ENCODE measurements around the gene SDR42E2.
"Not testable (repeated sequence)": the region's sequence is repeated elsewhere in the genome, so short reads cannot be mapped to it uniquely, and the experiment has no call there.

Gene SDR42E2

GRCh38 chr16:22161999-22162655 is at the start of gene SDR42E2:
TSS of gene SDR42E2 (plus strand) at chr16:22162506. CDS start at chr16:22165583, 3,077 bp downstream.
- DNase-seq: peak; percentile 55

GRCh38 chr16:22116095-22116700 is 46.1 kb upstream of the SDR42E2 start:
- DNase-seq: no peak

GRCh38 chr16:22117609-22118008 is 44.7 kb upstream of the SDR42E2 start:
- DNase-seq: no peak

GRCh38 chr16:22120440-22120839 is 41.9 kb upstream of the SDR42E2 start:
- no peak for DNase-seq

- no peak for DNase-seq
Measured at GRCh38 chr16:22122239-22122638, 40.1 kb upstream of the SDR42E2 start.

- no peak for DNase-seq
Measured at GRCh38 chr16:22123146-22123545, 39.2 kb upstream of the SDR42E2 start.

- no peak for DNase-seq
Measured at GRCh38 chr16:22123759-22124490, 38.4 kb upstream of the SDR42E2 start.

- no peak for DNase-seq
Measured at GRCh38 chr16:22124583-22125284, 37.6 kb upstream of the SDR42E2 start.

GRCh38 chr16:22126037-22126558 is 36.2 kb upstream of the SDR42E2 start:
- DNase-seq: no peak

- not testable (repeated sequence) for DNase-seq
Measured at GRCh38 chr16:22128537-22128936, 33.8 kb upstream of the SDR42E2 start.

- no peak for DNase-seq
Measured at GRCh38 chr16:22130528-22130927, 31.8 kb upstream of the SDR42E2 start.

GRCh38 chr16:22132801-22133200 is 29.5 kb upstream of the SDR42E2 start:
- no peak for DNase-seq

- DNase-seq: no peak
Measured at GRCh38 chr16:22138482-22138881, 23.8 kb upstream of the SDR42E2 start.

GRCh38 chr16:22139008-22139407 is 23.3 kb upstream of the SDR42E2 start:
- DNase-seq: no peak

GRCh38 chr16:22139732-22140131 is 22.6 kb upstream of the SDR42E2 start:
- DNase-seq: no peak

- no peak for DNase-seq
Measured at GRCh38 chr16:22141767-22142166, 20.5 kb upstream of the SDR42E2 start.

GRCh38 chr16:22144520-22144919 is 17.8 kb upstream of the SDR42E2 start:
- no peak for DNase-seq

- DNase-seq: no peak
Measured at GRCh38 chr16:22147853-22148252, 14.5 kb upstream of the SDR42E2 start.

- DNase-seq: no peak
Measured at GRCh38 chr16:22151246-22151998, 10.9 kb upstream of the SDR42E2 start.

GRCh38 chr16:22152316-22152715 is 10.0 kb upstream of the SDR42E2 start:
- no peak for DNase-seq

GRCh38 chr16:22153078-22153477 is 9.2 kb upstream of the SDR42E2 start:
- not testable (repeated sequence) for DNase-seq

- no peak for DNase-seq
Measured at GRCh38 chr16:22161401-22161800, 905 bp upstream of the SDR42E2 start.

- DNase-seq: no peak
Measured at GRCh38 chr16:22162656-22163009, 327 bp downstream of the SDR42E2 start.
